NB4 (cell line): ENCODE data around the gene MOSPD2.

ENCODE experiments used
- DNase-seq: peaks from one replicate; pipeline ENCODE4 v3.0.0; 2010; ENCODE audit warnings: low read depth
- H3K4me3 ChIP-seq: one replicate; pipeline ENCODE4 v1.5.1; 2011; ENCODE audit warnings: mild to moderate bottlenecking, low read depth, low read length, moderate library complexity
- MYC ChIP-seq: IDR thresholded peaks from 2 replicates; pipeline ENCODE4 v1.6.1; 2011; ENCODE audit warnings: low read depth, low read length
- POLR2A ChIP-seq: IDR thresholded peaks from 2 replicates; pipeline ENCODE4 v1.6.1; 2011; ENCODE audit warnings: mild to moderate bottlenecking; ENCODE audit not compliant: insufficient read length; ENCODE audit errors: extremely low read depth
- TF ChIP-seq, protein P1 (sequence below): IDR thresholded peaks from 2 replicates; pipeline ENCODE4 v1.6.1; 2011; ENCODE audit warnings: low read depth, low read length
- TF ChIP-seq, protein P2 (sequence below): IDR thresholded peaks from one replicate; pipeline ENCODE4 v1.5.1; 2012; ENCODE audit warnings: low read depth, low read length

MOSPD2 gene

GRCh38 chrX:14939644-14940043 lies 66.4 kb downstream of the MOSPD2 start:
- DNase-seq: no peak
- TF ChIP-seq, protein P1, sequence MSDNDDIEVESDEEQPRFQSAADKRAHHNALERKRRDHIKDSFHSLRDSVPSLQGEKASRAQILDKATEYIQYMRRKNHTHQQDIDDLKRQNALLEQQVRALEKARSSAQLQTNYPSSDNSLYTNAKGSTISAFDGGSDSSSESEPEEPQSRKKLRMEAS: no peak
- TF ChIP-seq MYC (no peak), POLR2A (no peak)
- TF ChIP-seq, protein P2, sequence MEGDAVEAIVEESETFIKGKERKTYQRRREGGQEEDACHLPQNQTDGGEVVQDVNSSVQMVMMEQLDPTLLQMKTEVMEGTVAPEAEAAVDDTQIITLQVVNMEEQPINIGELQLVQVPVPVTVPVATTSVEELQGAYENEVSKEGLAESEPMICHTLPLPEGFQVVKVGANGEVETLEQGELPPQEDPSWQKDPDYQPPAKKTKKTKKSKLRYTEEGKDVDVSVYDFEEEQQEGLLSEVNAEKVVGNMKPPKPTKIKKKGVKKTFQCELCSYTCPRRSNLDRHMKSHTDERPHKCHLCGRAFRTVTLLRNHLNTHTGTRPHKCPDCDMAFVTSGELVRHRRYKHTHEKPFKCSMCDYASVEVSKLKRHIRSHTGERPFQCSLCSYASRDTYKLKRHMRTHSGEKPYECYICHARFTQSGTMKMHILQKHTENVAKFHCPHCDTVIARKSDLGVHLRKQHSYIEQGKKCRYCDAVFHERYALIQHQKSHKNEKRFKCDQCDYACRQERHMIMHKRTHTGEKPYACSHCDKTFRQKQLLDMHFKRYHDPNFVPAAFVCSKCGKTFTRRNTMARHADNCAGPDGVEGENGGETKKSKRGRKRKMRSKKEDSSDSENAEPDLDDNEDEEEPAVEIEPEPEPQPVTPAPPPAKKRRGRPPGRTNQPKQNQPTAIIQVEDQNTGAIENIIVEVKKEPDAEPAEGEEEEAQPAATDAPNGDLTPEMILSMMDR: no peak
- no peak overlapping the region for H3K4me3 ChIP-seq

- TF ChIP-seq POLR2A (no peak), MYC (no peak)
- TF ChIP-seq, protein P2: no peak
- TF ChIP-seq, protein P1: no peak
- DNase-seq: no peak
- H3K4me3 ChIP-seq: no peak overlapping the region
These were observed 68.1 kb downstream of the MOSPD2 start for GRCh38 chrX:14941301-14941700.

GRCh38 chrX:14942341-14942740 lies 69.1 kb downstream of the MOSPD2 start:
- no peak for TF ChIP-seq MYC
- TF ChIP-seq, protein P2: no peak
- TF ChIP-seq, protein P1: no peak
- TF ChIP-seq POLR2A: no peak
- H3K4me3 ChIP-seq: no peak overlapping the region
- DNase-seq: no peak

DNA sequence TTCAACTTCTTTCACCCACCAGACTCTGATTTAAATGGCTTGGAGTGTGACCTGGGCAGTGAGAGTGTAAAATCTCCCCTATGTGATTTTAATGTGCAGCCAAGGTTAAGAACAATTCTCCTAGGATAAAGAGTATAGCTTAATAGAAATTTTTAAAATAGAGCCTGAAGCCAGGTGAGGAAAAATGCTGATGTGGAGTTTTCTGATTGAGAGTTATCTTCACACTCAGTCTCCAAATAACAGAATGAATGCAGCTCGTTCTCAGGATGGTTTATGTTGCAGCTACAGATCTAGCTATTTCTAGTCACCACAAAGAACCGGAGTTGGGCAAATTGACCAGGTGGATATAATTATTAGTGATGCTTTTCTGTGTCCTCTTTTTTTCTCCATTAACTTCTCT lies 70.7 kb downstream of the MOSPD2 start:
- TF ChIP-seq POLR2A (no peak), MYC (no peak)
- TF ChIP-seq, protein P2: no peak
- DNase-seq: no peak
- H3K4me3 ChIP-seq: no peak overlapping the region

- no peak overlapping the region for H3K4me3 ChIP-seq
- TF ChIP-seq POLR2A (no peak), MYC (no peak)
- TF ChIP-seq, protein P1: no peak
- TF ChIP-seq, protein P2: no peak
- DNase-seq: no peak
These were observed 73.5 kb downstream of the MOSPD2 start for GRCh38 chrX:14946606-14947155.

GRCh38 chrX:14948691-14949090 lies 75.5 kb downstream of the MOSPD2 start:
- DNase-seq: no peak
- H3K4me3 ChIP-seq: no peak overlapping the region
- TF ChIP-seq, protein P2: no peak
- TF ChIP-seq, protein P1: no peak
- TF ChIP-seq MYC (no peak), POLR2A (no peak)
